SK-N-MC (cell line): ENCODE measurements around the gene TSPAN3.

ENCODE experiments used
- EZH2 ChIP-seq: fragments of 200-600 bp; sonication (generic); IDR thresholded peaks from one replicate; pipeline ENCODE4 v1.6.1; 2017; ENCODE audit warnings: antibody characterized with exemption
- FOXP2 ChIP-seq: optimal IDR thresholded peaks from 2 replicates; pipeline ENCODE3; 2011; ENCODE audit warnings: mild to moderate bottlenecking, moderate library complexity; ENCODE audit not compliant: insufficient read depth; ENCODE audit errors: extremely low read length, control extremely low read depth
- POLR2AphosphoS5 ChIP-seq: IDR thresholded peaks from 2 replicates; pipeline ENCODE4 v1.6.1; 2012; ENCODE audit warnings: mild to moderate bottlenecking, low read depth, low read length, borderline replicate concordance

GRCh38 chr15:77031376-77032050, 39.4 kb downstream of the TSPAN3 start:
- no peak for TF ChIP-seq POLR2AphosphoS5
- no peak for TF ChIP-seq EZH2
- no peak for TF ChIP-seq FOXP2
